Stomach (tissue), 9 donors: ENCODE results near the gene LRP1. TPM values are rescaled to one million over a fixed set of nuclear protein-coding genes. Genes with fewer than 3 reads are reported as not detected.

Experiments
- DNase-seq, 2 donors: peaks; one replicate each; pipeline versions ENCODE4 v3.0.0 to v3.0.0-alpha.2; 2013 to 2019
- H3K27ac ChIP-seq, 5 donors: fragments of 200-600 bp in 4 of 5; sonication (generic) in 4 of 5; one replicate each; pipeline ENCODE4 v1.5.1; 2013 to 2019; ENCODE audit warnings: mild to moderate bottlenecking in 1 of 5, moderate library complexity in 1 of 5
- H3K27me3 ChIP-seq, 3 donors: fragments of 200-600 bp; sonication (generic); one replicate each; pipeline ENCODE4 v1.5.1; 2017 to 2019; ENCODE audit warnings: mixed run types in 1 of 3
- H3K36me3 ChIP-seq, 4 donors: fragments of 200-600 bp; sonication (generic); 1 replicate in 3 of 4; 2 replicates in 1 of 4; pipeline ENCODE4 v1.5.1; 2016 to 2019
- H3K4me1 ChIP-seq, 4 donors: fragments of 200-600 bp; sonication (generic); one replicate each; pipeline ENCODE4 v1.5.1; 2016 to 2019
- H3K4me3 ChIP-seq, 4 donors: fragments of 200-600 bp; sonication (generic) in 3 of 4; one replicate each; pipeline ENCODE4 v1.5.1; 2016 to 2019; ENCODE audit warnings: mild to moderate bottlenecking in 1 of 4
- H3K9me3 ChIP-seq, 4 donors: fragments of 200-600 bp; sonication (generic); one replicate each; pipeline ENCODE4 v1.5.1; 2016 to 2019
- CTCF ChIP-seq, 7 experiments: fragments of 450-650 bp in 4 of 7; fragments of 200-600 bp in 3 of 7; sonication (generic) in 3 of 7; IDR thresholded peaks; one replicate each; pipeline ENCODE4 v1.5.1; 2016 to 2019; ENCODE audit warnings: antibody characterized with exemption in 7 of 7, control low read depth in 2 of 7, mild to moderate bottlenecking in 1 of 7
- EP300 ChIP-seq: sonication (generic); formaldehyde crosslinking; IDR thresholded peaks from one replicate; pipeline ENCODE4 v1.6.1; 2017; ENCODE audit warnings: antibody characterized with exemption
- POLR2A ChIP-seq, 4 donors: fragments of 450-650 bp; IDR thresholded peaks; one replicate each; pipeline ENCODE4 v1.6.1; 2016; ENCODE audit warnings: antibody characterized with exemption in 4 of 4, control low read depth in 2 of 4, mild to moderate bottlenecking in 1 of 4, moderate library complexity in 1 of 4
- POLR2AphosphoS5 ChIP-seq, 3 donors: sonication (generic); formaldehyde crosslinking; IDR thresholded peaks; one replicate each; pipeline ENCODE4 v1.6.1; 2016; ENCODE audit warnings: antibody characterized with exemption in 3 of 3
- WGBS, 5 donors: extraction: QIAGEN DNeasy Blood & Tissue Kit in 3 of 5; methylation state at CpG; one replicate each; pipeline versions ENCODE4 v1.1.5 to v1.1.7; 2013 to 2018; 5-methylcytosine and 5-hydroxymethylcytosine counted together
- intact Hi-C: fragments of 100-400 bp; cut with DNase I; formaldehyde crosslinking; loops from one replicate; pipeline ENCODE4 v1.15.1; 2023; ENCODE audit warnings: low total_unique reads
- polyA plus RNA-seq, 3 donors: library from polyadenylated mRNA; stranded (reverse); fragments of 200-250 nt; gene quantifications; one replicate each; pipeline ENCODE4 v1.2.3, GENCODE V29; 2013
- total RNA-seq, 5 donors: library from RNA; depleted of rRNA; stranded (reverse); fragments of >200 nt; gene quantifications; one replicate each; pipeline versions ENCODE4 v1.1.0 to v1.2.3, GENCODE V29; 2014 to 2016
- donor health status: healthy with polysubstance abuse.
- donor health status: Bipolar disorder and iron deficiency.
- donor health status: healthy.

LRP1 gene
- total and polyA plus RNA-seq, 8 donors, result 13.5 to 510 (median 100) TPM

- DNase-seq, result peak; percentile 89 to 96
- TF ChIP-seq POLR2AphosphoS5 (IDR thresholded peaks at IDR 0.05) (peak in 2 of 3 donors; percentile 55 to 64), POLR2A (IDR thresholded peaks at IDR 0.05) (no peak), EP300 (no peak), CTCF (IDR thresholded peaks at IDR 0.05) (peak in 5 of 7 experiments; percentile 99 to 100 (median 99))
- Histone ChIP-seq H3K9me3 (no peaks in the 10 kb centered on the region), H3K4me1 (peaks cover 59 to 100% (median 89%) of the 10 kb centered on the region in 4 donors), H3K36me3 (peaks cover 7 to 11% (median 8%) of the 10 kb centered on the region in 4 donors), H3K27ac (no peak overlapping the region), H3K4me3 (peak overlapping the region; percentile 38 to 61 (median 52)), H3K27me3 (peaks cover 22 to 92% (median 69%) of the 10 kb centered on the region in 3 donors)
- 1 to 6% (median 2%) methylated on average over 17 to 47 of the region's 47 CpGs for WGBS, 5 donors
- intact Hi-C loops, result no loop called here
Observed at GRCh38 chr12:57238854-57239554, 110.7 kb downstream of the LRP1 start.

GRCh38 chr12:57239587-57240065 lies 111.3 kb downstream of the LRP1 start:
- TF ChIP-seq POLR2AphosphoS5 (IDR thresholded peaks at IDR 0.05) (no peak), CTCF (IDR thresholded peaks at IDR 0.05) (no peak), EP300 (no peak), POLR2A (IDR thresholded peaks at IDR 0.05) (no peak)
- H3K27ac ChIP-seq, result peak overlapping the region in 2 of 5 donors; percentile 15 to 24
- peaks cover 24 to 98% (median 72%) of the 10 kb centered on the region in 3 donors for H3K27me3 ChIP-seq
- no peak for DNase-seq
- H3K36me3 ChIP-seq, result peaks cover under 1 to 5% (median 2%) of the 10 kb centered on the region in 4 donors
- peaks cover 59 to 95% (median 91%) of the 10 kb centered on the region in 4 donors for H3K4me1 ChIP-seq
- H3K4me3 ChIP-seq, result peak overlapping the region; percentile 40 to 61 (median 52)
- intact Hi-C loops, result no loop called here
- 1 to 5% (median 2%) methylated on average over 14 of the region's 14 CpGs for WGBS, 5 donors
- H3K9me3 ChIP-seq, result no peaks in the 10 kb centered on the region

- DNase-seq, result peak; percentile 52 to 84
- intact Hi-C loops, result no loop called here
- TF ChIP-seq POLR2AphosphoS5 (IDR thresholded peaks at IDR 0.05) (no peak), CTCF (IDR thresholded peaks at IDR 0.05) (no peak), POLR2A (IDR thresholded peaks at IDR 0.05) (no peak), EP300 (no peak)
- H3K27ac ChIP-seq, result peak overlapping the region in 3 of 5 donors; percentile 15 to 25 (median 24)
- no peaks in the 10 kb centered on the region for H3K36me3 ChIP-seq
- peak overlapping the region; percentile 40 to 61 (median 52) for H3K4me3 ChIP-seq
- H3K27me3 ChIP-seq, result peaks cover 24 to 97% (median 72%) of the 10 kb centered on the region in 3 donors
- H3K9me3 ChIP-seq, result no peaks in the 10 kb centered on the region
- WGBS, 5 donors, result 0 to 1% (median 1%) methylated on average over 35 to 72 of the region's 72 CpGs
- peaks cover 59 to 89% (median 85%) of the 10 kb centered on the region in 4 donors for H3K4me1 ChIP-seq
Observed at GRCh38 chr12:57240066-57240921, 112.0 kb downstream of the LRP1 start.

- Histone ChIP-seq H3K27me3 (peaks cover 24 to 90% (median 72%) of the 10 kb centered on the region in 3 donors), H3K27ac (no peak overlapping the region), H3K4me1 (peaks cover 59 to 84% (median 82%) of the 10 kb centered on the region in 4 donors), H3K4me3 (peak overlapping the region in 3 of 4 donors; percentile 40 to 61 (median 54)), H3K9me3 (no peaks in the 10 kb centered on the region), H3K36me3 (no peaks in the 10 kb centered on the region)
- intact Hi-C loops, result no loop called here
- 9 to 25% (median 11%) methylated on average over 4 to 19 of the region's 19 CpGs for WGBS, 5 donors
- no peak for TF ChIP-seq POLR2A (IDR thresholded peaks at IDR 0.05)
- TF ChIP-seq EP300, result no peak
- no peak for TF ChIP-seq CTCF (IDR thresholded peaks at IDR 0.05)
- no peak for TF ChIP-seq POLR2AphosphoS5 (IDR thresholded peaks at IDR 0.05)
- peak in 1 of 2 donors; percentile 48 for DNase-seq
Observed at GRCh38 chr12:57240926-57241401, 112.7 kb downstream of the LRP1 start.
